Right ventricle myocardium inferior (tissue), 1 donor: ENCODE measurements around the gene SCFD2. TPM values are rescaled to one million over a fixed set of nuclear protein-coding genes. Genes with fewer than 3 reads are reported as not detected.
"Not testable (repeated sequence)": the region's sequence is repeated elsewhere in the genome, so short reads cannot be mapped to it uniquely, and the experiment has no call there.

ENCODE experiments used
- ATAC-seq: fragments of 200-7000 bp; cut with Tn5 transposase; one replicate; pipeline ENCODE4 v1.9.1; 2020; ENCODE audit warnings: mild to moderate bottlenecking, moderate library complexity
- DNase-seq: peaks from one replicate; pipeline ENCODE4 v3.0.0; 2021; ENCODE audit errors: missing footprints
- intact Hi-C: fragments of 100-400 bp; cut with DNase I; formaldehyde crosslinking; loops from one replicate; pipeline ENCODE4 v1.11.0; 2022
- total RNA-seq: library from RNA; stranded (reverse); fragmentation: NEBNext Ultra II Directional; extraction: Animal tissue kit (Norgen Biotek cat#: 25700); gene quantifications from one replicate; pipeline ENCODE4 v1.2.1, GENCODE V29; 2021
- donor health status: DM: no; HTN: yes; CAD: no; lungs with severe emphysema.

SCFD2 gene
- total RNA-seq, 1 donor from 2014 or later = 10.0 TPM

DNA sequence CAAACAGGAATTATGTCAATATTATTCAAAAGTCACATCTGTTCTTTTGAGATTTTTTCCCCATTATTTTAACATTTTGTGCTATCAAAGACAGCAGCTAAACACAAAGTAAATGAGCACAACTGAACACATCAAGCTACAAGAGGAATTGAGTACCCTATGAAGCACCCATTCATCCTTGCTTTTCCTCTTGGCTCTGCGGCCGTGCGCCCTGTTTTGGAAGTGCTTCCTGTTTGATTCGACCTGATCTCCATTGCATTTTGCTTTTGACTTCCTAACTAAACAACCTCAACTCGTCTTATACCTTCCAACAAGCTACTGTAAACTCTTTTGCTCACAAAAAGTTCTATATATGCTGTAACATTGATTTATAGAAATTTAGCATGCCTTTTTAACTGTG lies 85.0 kb downstream of the SCFD2 start:
- DNase-seq = no peak
- intact Hi-C loops = no loop called here
- ATAC-seq = no peak

DNA sequence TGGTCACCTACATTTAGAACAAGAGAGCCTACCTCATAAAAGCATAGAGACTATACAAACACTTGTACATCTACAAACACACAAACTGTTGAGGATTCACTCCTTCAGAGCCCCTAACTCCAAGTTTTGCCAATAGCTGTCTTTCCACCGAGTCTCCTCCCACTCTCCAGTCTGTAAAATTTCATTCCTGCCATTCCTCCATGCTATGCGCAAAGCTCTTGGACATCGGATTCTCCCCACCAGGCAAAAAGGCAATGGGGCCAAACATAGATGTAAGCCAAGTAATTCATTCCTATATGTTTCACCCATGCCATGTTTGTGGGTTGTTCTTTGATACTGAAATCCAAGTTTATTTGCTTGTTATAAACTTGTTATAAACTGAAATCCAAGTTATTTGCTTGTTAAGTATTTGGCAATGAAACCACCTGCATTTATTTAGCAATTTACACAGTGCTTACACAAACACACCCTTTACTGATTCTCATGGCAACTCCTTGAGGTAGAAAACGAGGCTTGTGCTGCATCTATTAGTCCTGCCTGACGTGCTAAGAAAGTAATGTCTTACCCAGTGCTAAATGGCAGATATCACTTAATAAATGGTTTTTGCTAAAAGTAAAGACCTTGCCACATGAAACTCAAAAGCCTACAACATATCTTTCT lies 91.1 kb downstream of the SCFD2 start:
- ATAC-seq (no peak), DNase-seq (no peak)
- intact Hi-C loops = no loop called here

DNA sequence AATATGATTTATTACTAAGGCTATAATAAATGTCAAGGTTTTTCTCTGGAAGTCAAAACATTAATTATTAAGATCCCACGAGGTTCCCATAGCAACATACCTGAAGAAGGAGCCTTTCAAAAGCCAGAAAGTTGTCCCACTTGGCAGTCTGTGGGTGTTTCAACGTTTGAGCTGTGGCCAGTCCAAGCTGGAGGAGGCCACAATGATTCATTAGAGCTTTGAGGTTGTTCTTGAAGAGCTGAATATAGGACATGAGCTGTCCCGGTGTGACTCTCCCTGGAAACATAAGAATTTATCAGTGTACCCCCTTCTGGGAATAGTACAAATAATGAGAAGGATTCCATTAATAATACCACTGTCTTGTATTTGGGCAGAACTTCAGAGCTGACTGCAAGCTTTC lies 92.1 kb downstream of the SCFD2 start:
- intact Hi-C loops = no loop called here
- no peak for DNase-seq
- no peak for ATAC-seq

DNA sequence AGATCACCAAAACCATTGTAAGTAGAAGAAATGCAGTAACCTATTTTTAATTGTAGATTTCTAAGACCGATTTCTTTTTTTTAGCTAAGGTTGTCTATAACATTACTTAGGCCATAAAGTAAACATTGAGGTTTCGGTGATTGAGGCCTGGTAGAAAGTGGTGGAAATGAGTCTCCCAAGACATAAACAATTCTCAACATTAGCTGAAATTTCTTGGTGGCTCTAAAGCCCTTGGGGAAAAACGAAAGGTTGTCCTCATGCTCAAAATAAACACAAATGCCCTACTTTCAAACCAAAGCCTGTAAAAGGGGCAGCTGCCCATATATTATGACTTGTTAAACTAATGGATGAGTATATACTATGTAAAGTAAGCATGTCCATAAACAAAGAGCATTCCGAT lies 98.8 kb downstream of the SCFD2 start:
- intact Hi-C loops = no loop called here
- DNase-seq = no peak
- ATAC-seq = no peak

DNA sequence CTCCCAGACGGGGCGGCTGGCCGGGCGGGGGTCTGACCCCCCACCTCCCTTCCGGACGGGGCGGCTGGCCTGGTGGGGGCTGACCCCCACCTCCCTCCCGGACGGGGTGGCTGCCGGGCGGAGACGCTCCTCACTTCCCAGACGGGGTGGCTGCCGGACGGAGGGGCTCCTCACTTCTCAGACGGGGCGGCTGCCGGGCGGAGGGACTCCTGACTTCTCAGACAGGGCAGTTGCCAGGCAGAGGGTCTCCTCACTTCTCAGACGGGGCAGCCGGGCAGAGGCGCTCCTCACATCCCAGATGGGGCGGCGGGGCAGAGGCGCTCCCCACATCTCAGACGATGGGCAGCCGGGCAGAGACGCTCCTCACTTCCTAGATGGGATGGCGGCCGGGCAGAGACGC lies 109.9 kb downstream of the SCFD2 start:
- DNase-seq, intact Hi-C loops, ATAC-seq: not testable (repeated sequence)

DNA sequence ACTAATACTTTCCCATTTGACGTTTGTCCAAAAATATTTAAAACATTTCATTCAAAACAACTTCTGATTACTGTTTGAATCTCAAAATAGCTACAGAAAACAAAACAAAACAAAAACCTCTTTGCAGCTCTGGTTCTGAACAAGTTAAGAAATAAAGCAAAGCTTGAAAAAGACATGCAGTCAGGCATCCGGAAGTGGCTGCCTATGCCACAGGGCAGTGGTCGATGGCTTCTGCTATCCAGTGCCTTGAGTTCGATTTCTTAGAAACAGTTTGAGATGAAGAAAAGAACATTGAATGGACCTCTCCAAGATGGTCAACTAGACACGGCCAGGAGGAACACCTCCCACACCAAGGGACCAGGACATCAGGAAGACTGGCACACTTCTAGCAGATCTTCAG lies 125.3 kb downstream of the SCFD2 start:
- DNase-seq (no peak), ATAC-seq (no peak)
- intact Hi-C loops = no loop called here

DNA sequence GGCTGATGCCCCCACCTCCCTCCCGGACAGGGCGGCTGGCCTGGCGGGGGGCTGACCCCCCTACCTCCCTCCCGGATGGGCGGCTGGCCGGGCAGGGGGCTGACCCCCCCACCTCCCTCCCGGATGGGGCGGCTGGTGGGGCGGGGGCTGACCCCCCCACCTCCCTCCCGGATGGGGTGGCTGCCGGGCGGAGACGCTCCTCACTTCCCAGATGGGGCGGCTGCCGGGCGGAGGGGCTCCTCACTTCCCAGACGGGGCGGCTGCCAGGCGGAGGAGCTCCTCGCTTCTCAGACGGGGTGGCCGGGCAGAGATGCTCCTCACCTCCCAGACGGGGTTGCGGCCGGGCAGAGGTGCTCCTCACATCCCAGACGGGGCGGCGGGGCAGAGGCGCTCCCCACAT lies 127.5 kb downstream of the SCFD2 start:
- DNase-seq, intact Hi-C loops, ATAC-seq: not testable (repeated sequence)

DNA sequence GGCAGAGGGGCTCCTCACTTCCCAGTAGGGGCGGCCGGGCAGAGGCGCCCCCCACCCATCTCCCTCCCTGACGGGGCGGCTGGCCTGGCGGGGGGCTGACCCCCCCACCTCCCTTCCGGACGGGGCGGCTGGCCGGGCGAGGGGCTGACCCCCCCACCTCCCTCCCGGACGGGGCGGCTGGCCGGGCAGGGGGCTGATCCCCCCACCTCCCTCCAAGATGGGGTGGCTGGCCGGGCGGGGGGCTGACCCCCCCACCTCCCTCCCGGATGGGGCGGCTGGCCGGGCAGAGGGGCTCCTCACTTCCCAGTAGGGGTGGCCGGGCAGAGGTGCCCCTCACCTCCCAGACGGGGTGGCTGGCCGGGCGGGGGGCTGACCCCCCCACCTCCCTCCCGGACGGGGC lies 128.1 kb downstream of the SCFD2 start:
- intact Hi-C loops, ATAC-seq, DNase-seq: not testable (repeated sequence)

DNA sequence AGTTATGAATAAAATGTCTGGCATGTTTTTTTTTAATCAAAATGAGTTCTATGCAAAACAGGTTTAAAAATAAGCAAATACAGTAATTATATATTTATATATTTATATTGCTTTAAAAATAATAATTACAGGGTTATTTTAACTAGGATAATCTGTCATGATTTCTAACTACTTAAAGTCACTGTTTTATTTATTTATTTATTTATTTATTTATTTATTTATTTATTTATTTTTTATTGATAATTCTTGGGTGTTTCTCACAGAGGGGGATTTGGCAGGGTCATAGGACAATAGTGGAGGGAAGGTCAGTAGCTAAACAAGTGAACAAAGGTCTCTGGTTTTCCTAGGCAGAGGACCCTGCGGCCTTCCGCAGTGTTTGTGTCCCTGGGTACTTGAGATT lies 129.2 kb downstream of the SCFD2 start:
- intact Hi-C loops, DNase-seq, ATAC-seq: not testable (repeated sequence)

DNA sequence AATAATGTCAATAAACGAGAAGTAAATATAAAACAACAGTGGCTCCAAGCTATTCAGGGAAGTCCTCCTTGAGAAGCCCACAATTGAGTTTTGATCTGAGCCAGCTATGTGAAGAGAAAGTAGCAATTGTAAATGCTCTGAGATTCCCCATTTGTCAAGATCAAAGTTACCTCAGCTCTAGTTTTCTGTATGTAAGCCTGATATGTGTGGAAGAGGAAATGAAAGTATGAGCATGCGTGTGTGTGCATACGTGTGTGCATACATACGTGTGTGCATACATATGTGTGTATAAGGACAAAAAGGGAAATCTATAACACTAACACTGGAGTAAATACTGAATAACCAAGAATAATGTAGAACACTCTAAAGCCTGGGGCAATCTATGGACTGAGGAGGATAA lies 130.3 kb downstream of the SCFD2 start:
- intact Hi-C loops = no loop called here
- DNase-seq (no peak), ATAC-seq (no peak)

DNA sequence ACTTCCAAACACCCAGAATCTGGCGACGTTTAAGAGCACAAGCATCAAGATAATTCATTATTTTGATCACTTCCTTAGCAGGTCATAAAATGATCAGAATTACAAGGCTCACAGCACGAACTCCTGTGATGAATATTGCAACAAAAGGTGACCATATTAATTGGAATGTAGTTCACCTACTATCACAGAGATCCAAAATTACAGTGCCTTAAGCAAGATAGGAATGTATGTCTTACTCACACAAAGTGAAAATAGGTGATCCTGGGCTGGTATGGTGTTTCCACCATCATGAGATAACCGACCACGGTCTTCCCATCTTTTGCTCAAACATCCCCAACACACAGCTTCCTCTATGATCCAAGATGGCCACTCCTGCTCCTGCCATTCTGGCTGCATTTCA lies 131.2 kb downstream of the SCFD2 start:
- ATAC-seq = no peak
- no peak for DNase-seq
- intact Hi-C loops = no loop called here

DNA sequence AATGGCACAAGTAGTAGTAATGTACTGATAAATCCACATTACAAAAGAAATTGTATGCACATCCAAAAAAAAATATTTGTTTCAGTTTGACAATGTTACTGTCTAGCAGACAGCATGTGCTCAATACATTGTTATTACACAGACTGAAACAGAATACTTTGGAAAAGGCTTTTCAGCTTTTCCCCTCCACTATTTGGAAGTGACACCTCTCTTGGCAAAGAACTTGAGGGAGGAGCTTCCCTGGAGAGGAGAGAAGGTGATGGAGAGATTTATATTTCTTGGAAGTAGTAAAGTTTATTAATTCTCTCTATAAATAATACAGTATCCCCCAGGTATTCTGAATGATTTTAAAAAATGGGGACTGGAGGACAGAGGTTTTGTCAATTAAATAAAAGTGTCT lies 131.8 kb downstream of the SCFD2 start:
- DNase-seq = no peak
- no peak for ATAC-seq
- intact Hi-C loops = no loop called here

DNA sequence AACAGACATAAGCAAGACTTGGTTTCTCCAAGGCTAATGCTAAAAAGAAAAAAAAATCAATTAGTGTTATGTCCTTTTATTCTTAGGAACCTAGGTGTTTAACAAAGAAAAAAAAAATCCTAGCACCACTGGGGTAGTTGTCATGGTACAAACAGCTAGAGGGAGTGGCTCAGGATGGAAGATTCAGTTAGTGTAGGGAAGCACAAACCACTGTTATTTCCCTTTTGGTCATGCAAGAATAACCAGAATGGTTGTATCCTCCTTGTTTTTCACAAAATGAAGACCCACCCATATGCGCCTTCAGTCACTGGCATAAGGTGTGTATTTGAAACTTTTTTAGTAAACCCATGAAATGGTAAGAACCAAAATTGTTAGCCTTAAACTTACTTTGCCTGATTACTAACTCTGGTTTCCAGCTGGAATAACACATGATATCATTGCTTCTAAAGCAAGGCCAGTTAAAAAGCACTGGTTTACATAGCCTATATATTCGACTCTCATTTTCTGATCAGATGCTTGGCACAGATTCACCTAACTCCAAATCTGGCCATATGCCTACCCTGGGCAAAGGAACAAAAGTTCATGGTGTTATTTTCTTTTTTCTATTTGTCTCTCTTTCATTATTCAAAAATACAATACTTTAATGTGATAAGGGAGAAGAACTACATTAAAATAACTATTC lies 132.6 kb downstream of the SCFD2 start:
- intact Hi-C loops = no loop called here

DNA sequence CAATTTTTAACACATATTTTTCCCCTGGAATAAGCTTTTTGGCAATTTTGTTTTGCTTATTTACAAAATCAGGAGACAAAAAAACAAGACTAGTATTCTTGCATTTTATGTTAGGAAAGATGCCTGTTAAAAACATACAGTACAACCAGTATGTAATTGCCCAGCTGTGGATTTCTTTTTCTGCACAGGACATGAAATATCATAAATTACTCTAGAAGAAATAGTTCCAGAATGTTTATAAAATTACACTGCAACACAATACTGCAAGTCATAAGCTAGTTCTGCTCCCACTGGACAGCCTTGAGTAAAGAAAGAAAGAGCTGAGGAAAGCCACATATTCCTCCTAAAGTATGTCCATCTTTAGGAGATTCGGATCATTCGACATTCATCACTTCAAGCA lies 133.5 kb downstream of the SCFD2 start:
- ATAC-seq (no peak), DNase-seq (no peak)
- intact Hi-C loops = no loop called here

More for the DNA sequence above, 132.6 kb downstream of the SCFD2 start:
- no peak for DNase-seq
- no peak for ATAC-seq

DNA sequence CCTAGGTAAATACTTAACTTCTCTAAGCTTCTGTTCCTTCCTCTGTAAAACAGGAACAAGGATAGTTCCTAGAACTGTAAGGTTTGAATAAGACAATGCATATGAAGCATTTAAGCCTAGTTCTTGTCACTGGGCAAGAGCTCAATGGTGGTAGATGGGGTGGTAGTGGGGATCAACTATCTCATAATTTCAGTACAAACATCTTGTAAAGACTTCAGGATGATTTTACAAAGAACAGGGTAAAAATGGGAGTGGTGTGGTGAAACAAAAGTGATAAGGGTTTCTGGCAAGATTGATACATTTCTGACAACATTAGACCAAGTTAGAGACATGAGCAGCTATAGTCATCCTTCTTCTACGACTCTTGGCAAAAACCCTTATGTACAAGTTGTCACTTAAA lies 137.8 kb downstream of the SCFD2 start:
- intact Hi-C loops = no loop called here
- no peak for DNase-seq

DNA sequence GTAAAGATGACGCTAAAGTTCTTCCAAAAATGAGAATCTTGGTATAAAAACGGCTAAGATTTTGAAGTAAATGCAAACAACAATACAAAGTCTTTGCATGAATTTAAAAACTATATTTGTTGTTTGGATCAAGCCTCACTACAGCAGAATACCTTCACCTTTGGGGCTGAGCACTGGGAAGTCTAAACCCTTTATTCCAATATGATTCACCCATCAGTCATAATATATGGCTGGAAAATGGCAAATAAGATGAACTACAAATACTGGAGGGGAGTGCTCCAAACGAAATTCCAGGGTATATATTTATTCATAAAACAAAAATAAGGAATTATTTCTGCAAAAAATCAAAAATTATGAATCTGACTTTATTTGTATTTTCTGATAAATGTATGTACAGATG lies 138.4 kb downstream of the SCFD2 start:
- no peak for DNase-seq

More for the DNA sequence above, 137.8 kb downstream of the SCFD2 start:
- no peak for ATAC-seq

DNA sequence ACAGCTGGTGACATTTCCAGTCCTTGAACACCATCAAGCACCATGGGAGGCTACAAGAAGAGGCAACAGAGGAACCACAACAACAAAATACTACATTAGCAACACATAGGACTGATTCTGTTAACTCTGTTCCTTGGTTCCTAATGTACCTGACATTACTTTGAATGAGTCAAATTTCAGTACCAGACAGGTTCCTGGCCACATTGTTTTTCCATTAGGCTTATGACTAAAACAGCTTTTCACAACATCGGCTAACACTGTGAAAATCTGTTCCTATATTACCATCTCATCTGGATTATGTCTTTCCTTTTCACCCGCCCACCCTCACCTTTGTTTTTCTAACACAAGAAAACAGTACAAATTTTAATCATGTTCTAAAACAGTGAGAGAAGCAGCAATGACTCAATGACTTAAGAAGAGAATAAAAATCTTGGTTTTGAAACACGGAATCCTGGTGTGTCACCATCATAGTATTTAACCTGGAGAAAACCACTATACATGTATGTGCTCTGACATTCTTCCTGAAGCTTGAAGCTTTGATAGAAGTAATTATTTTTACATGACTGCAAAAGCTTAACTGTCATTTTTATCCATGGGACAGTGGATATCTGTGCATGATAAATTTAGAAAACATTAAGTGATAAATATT lies 143.9 kb downstream of the SCFD2 start:
- no peak for DNase-seq
- intact Hi-C loops = no loop called here
- no peak for ATAC-seq

More for the DNA sequence above, 138.4 kb downstream of the SCFD2 start:
- ATAC-seq = no peak
- intact Hi-C loops = no loop called here

DNA sequence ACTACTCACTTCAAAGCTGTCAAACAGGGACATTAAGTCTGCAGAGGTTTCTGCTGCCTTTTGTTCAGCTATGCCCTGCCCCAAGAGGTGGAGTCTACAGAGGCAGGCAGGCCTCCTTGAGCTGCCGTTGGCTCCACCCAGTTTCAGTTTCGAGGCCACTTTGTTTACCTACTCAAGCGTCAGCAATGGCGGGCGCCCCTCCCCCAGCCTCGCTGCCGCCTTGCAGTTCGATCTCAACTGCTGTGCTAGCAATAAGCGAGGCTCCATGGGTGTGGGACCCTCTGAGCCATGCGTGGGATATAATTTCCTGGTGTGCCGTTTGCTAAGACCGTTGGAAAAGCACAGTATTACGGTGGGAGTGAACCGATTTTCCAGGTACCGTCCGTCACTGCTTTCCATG lies 146.7 kb downstream of the SCFD2 start:
- ATAC-seq, DNase-seq, intact Hi-C loops: not testable (repeated sequence)

DNA sequence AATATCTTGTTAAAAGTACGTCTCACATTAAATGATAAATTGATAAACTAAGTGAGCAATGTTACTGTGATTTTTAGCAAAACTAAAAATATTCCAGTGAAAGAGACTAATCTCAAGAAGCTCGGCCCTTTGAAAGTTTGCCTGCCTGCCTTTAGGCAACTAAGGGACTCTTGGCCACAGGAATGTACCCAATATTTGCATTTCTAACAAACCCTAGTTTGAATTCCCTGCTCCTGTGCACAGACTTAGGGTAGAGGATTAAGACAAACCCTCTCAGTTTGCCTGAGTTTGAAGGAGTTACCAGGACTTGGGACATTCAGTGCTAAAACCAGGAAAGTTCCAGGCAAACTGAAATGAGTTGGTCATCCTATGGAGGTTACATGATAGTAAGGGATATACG lies 157.1 kb downstream of the SCFD2 start:
- no peak for ATAC-seq
- no peak for DNase-seq
- intact Hi-C loops = no loop called here

DNA sequence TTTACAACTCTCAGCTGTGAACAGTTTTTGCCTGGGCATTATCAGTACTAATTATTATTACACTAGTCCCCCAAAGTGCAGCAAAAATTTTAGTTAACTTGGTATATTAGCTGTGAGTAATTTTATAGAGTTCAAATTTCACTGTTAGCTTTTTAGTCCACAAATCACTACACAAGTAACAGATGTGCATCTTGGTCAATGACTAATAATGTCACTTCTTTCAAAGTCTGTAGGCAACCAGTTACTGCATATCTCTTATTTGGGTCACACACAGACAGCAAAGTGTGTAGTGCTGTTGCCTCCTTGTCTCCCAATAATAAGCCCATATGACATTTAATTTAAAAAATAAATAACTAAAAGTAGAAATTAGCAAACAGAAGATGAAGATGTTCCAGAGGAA lies 159.9 kb downstream of the SCFD2 start:
- DNase-seq (no peak), ATAC-seq (no peak)

More for the DNA sequence above, 159.9 kb downstream of the SCFD2 start:
- intact Hi-C loops = no loop called here
